H1 (cell line): ENCODE data around the gene NRTN. TPM values are rescaled to one million over a fixed set of nuclear protein-coding genes. Genes with fewer than 3 reads are reported as not detected.

ENCODE experiments used
- CTCF ChIA-PET: fragments of 300-600 bp; sonication (Branson Sonifier 250); formaldehyde crosslinking; loops from one replicate; lab custom pipeline; 2021; ENCODE audit not compliant: partially characterized antibody; lab: Charles Lee
- POLR2A ChIA-PET: fragments of 300-600 bp; sonication (Branson Sonifier 250); formaldehyde crosslinking; loops from one replicate; lab custom pipeline; 2021; ENCODE audit warnings: inconsistent platforms; ENCODE audit not compliant: partially characterized antibody; lab: Charles Lee
- DNase-seq, 2 experiments: peaks; one replicate each; pipeline versions ENCODE4 v3.0.0 to v3.0.0-alpha.2; 2010 to 2022; ENCODE audit warnings: low spot score in 2 of 2, low read depth in 1 of 2, mixed read lengths in 1 of 2
- FAIRE-seq: peaks from 2 replicates; lab custom pipeline; 2011; peaks lifted over from hg19 to GRCh38; lab: Jason Lieb, UNC
- H2AFZ ChIP-seq: 2 replicates; pipeline ENCODE4 v1.8.1; 2012; ENCODE audit warnings: low read length, inconsistent platforms
- H2AK5ac ChIP-seq: 2 replicates; pipeline ENCODE4 v1.6.1; 2013; ENCODE audit warnings: low read depth, low read length
- H2BK120ac ChIP-seq: replicated peaks from 2 replicates; pipeline ENCODE3; 2013; ENCODE audit warnings: low read depth, low read length, inconsistent platforms
- H2BK12ac ChIP-seq: 2 replicates; pipeline ENCODE4 v1.6.1; 2013; ENCODE audit warnings: low read depth, low read length
- H2BK15ac ChIP-seq: 2 replicates; pipeline ENCODE4 v1.6.1; 2013; ENCODE audit warnings: low read length
- H2BK20ac ChIP-seq: 2 replicates; pipeline ENCODE4 v1.6.1; 2013; ENCODE audit warnings: low read length
- H2BK5ac ChIP-seq: 2 replicates; pipeline ENCODE4 v1.6.1; 2013; ENCODE audit warnings: low read depth, low read length
- H3K14ac ChIP-seq: 2 replicates; pipeline ENCODE4 v1.6.1; 2013; ENCODE audit warnings: inconsistent platforms; ENCODE audit not compliant: insufficient read length
- H3K18ac ChIP-seq: 2 replicates; pipeline ENCODE4 v1.6.1; 2013; ENCODE audit warnings: low read length; ENCODE audit errors: extremely low read depth
- H3K23ac ChIP-seq: 2 replicates; pipeline ENCODE4 v1.6.1; 2013; ENCODE audit warnings: inconsistent platforms; ENCODE audit not compliant: insufficient read length
- H3K23me2 ChIP-seq: 2 replicates; pipeline ENCODE4 v1.6.1; 2013; ENCODE audit warnings: low read depth, low read length
- H3K27ac ChIP-seq: 2 replicates; pipeline ENCODE4 v1.6.1; 2011; ENCODE audit warnings: low read depth, low read length, inconsistent platforms
- H3K27me3 ChIP-seq, 4 experiments: replicated peaks in 1 of 4; 1 replicate in 1 of 4; 2 replicates in 3 of 4; pipeline versions ENCODE4 v1.6.1 to v1.8.1; 2011 to 2013; ENCODE audit warnings: low read length in 3 of 4, mild to moderate bottlenecking in 3 of 4, inconsistent platforms in 2 of 4, mixed read lengths in 2 of 4, moderate library complexity in 1 of 4; ENCODE audit not compliant: control insufficient read depth in 3 of 4, insufficient read depth in 3 of 4; ENCODE audit errors: extremely low read depth in 1 of 4
- H3K36me3 ChIP-seq, 4 experiments: 2 replicates each; pipeline versions ENCODE4 v1.6.1 to v1.8.1; 2011 to 2013; ENCODE audit warnings: mild to moderate bottlenecking in 4 of 4, low read length in 3 of 4, moderate library complexity in 2 of 4, control low read depth in 1 of 4, inconsistent platforms in 1 of 4; ENCODE audit not compliant: insufficient read depth in 4 of 4, control insufficient read depth in 2 of 4
- H3K4ac ChIP-seq: replicated peaks from 2 replicates; pipeline ENCODE3; 2013; ENCODE audit warnings: low read length, low read depth, mixed read lengths, inconsistent platforms; ENCODE audit not compliant: insufficient read length
- H3K4me1 ChIP-seq, 4 experiments: replicated peaks in 1 of 4; 1 replicate in 1 of 4; 2 replicates in 3 of 4; pipeline versions ENCODE4 v1.6.1 to v1.8.1; 2011 to 2013; ENCODE audit warnings: low read length in 3 of 4, inconsistent platforms in 2 of 4, mixed read lengths in 1 of 4; ENCODE audit not compliant: insufficient read depth in 4 of 4, control insufficient read depth in 3 of 4
- H3K4me2 ChIP-seq, 2 experiments: 2 replicates each; pipeline versions ENCODE4 v1.6.1 to v1.8.1; 2011 to 2013; ENCODE audit warnings: low read depth in 2 of 2, low read length in 2 of 2, control low read depth in 1 of 2, inconsistent platforms in 1 of 2, mild to moderate bottlenecking in 1 of 2; ENCODE audit not compliant: insufficient read depth in 1 of 2
- H3K4me3 ChIP-seq, 4 experiments: fragments of 200-600, 300-600 bp in 1 of 4; sonication (generic), shearing (Covaris generic), sonication (Bioruptor Twin) in 1 of 4; 2 replicates each; pipeline versions ENCODE4 v1.5.1 to v1.8.1; 2011 to 2016; ENCODE audit warnings: low read length in 4 of 4, low read depth in 3 of 4, control low read depth in 2 of 4, inconsistent platforms in 2 of 4, mild to moderate bottlenecking in 2 of 4, mixed read lengths in 1 of 4, moderate library complexity in 1 of 4; ENCODE audit not compliant: insufficient read depth in 2 of 4; ENCODE audit errors: extremely low read depth in 1 of 4
- H3K56ac ChIP-seq: replicated peaks from 2 replicates; pipeline ENCODE3; 2013; ENCODE audit warnings: low read depth, mild to moderate bottlenecking, mixed read lengths, low read length, inconsistent platforms; ENCODE audit not compliant: insufficient read length
- H3K79me1 ChIP-seq: 2 replicates; pipeline ENCODE4 v1.6.1; 2013; ENCODE audit warnings: low read depth, low read length, control low read depth
- H3K79me2 ChIP-seq, 2 experiments: 2 replicates each; pipeline versions ENCODE4 v1.6.1 to v1.8.1; 2012 to 2013; ENCODE audit warnings: low read length in 2 of 2, mild to moderate bottlenecking in 2 of 2, inconsistent platforms in 1 of 2; ENCODE audit not compliant: insufficient read depth in 2 of 2, control insufficient read depth in 1 of 2
- H3K9ac ChIP-seq, 4 experiments: replicated peaks in 1 of 4; 1 replicate in 1 of 4; 2 replicates in 3 of 4; pipeline versions ENCODE4 v1.6.1 to v1.8.1; 2011 to 2013; ENCODE audit warnings: low read depth in 3 of 4, low read length in 3 of 4, control low read depth in 2 of 4, mild to moderate bottlenecking in 2 of 4, moderate library complexity in 2 of 4, inconsistent platforms in 1 of 4; ENCODE audit errors: extremely low read depth in 1 of 4
- H3K9me3 ChIP-seq, 2 experiments: 2 replicates each; pipeline versions ENCODE4 v1.6.1 to v1.8.1; 2012 to 2013; ENCODE audit warnings: mild to moderate bottlenecking in 2 of 2, moderate library complexity in 2 of 2, control low read depth in 1 of 2, inconsistent platforms in 1 of 2, low read depth in 1 of 2, low read length in 1 of 2, mixed read lengths in 1 of 2; ENCODE audit not compliant: insufficient read depth in 2 of 2
- H4K20me1 ChIP-seq, 2 experiments: replicated peaks in 1 of 2; 2 replicates each; pipeline versions ENCODE3 to v1.8.1; 2011 to 2013; ENCODE audit warnings: inconsistent platforms in 2 of 2, low read length in 2 of 2, mild to moderate bottlenecking in 1 of 2; ENCODE audit not compliant: insufficient read depth in 2 of 2, control insufficient read depth in 1 of 2
- H4K5ac ChIP-seq: 2 replicates; pipeline ENCODE4 v1.6.1; 2013; ENCODE audit warnings: low read length, low read depth, mixed read lengths, inconsistent platforms; ENCODE audit not compliant: insufficient read length
- H4K8ac ChIP-seq: 2 replicates; pipeline ENCODE4 v1.8.0; 2013; ENCODE audit warnings: mild to moderate bottlenecking, moderate library complexity, low read length, inconsistent platforms; ENCODE audit not compliant: insufficient read depth; ENCODE audit errors: extremely low read depth
- H4K91ac ChIP-seq: replicated peaks from 2 replicates; pipeline ENCODE3; 2013; ENCODE audit warnings: low read length, mixed read lengths, inconsistent platforms; ENCODE audit not compliant: insufficient read length
- EGR1 ChIP-seq: IDR thresholded peaks from 2 replicates; pipeline ENCODE4 v1.6.1; 2011; ENCODE audit warnings: low read depth, low read length, borderline replicate concordance
- EP300 ChIP-seq, 2 experiments: IDR thresholded peaks; 1 replicate in 1 of 2; 2 replicates in 1 of 2; pipeline ENCODE4 v1.6.1; 2011 to 2012; ENCODE audit warnings: low read depth in 2 of 2, low read length in 2 of 2, mild to moderate bottlenecking in 2 of 2, borderline replicate concordance in 1 of 2, inconsistent platforms in 1 of 2, moderate library complexity in 1 of 2
- EZH2 ChIP-seq: fragments of 200-600 bp; sonication (generic); IDR thresholded peaks from 2 replicates; pipeline ENCODE4 v1.7.1; 2012; ENCODE audit warnings: low read depth, mild to moderate bottlenecking, moderate library complexity, low read length, inconsistent platforms; ENCODE audit not compliant: severe bottlenecking
- KDM5A ChIP-seq: fragments of 200-600 bp; IDR thresholded peaks from 2 replicates; pipeline ENCODE4 v1.7.1; 2012; ENCODE audit warnings: mild to moderate bottlenecking, low read length, inconsistent platforms, mixed read lengths
- NANOG ChIP-seq: IDR thresholded peaks from 2 replicates; pipeline ENCODE4 v1.6.1; 2011; ENCODE audit warnings: low read length, low read depth, mild to moderate bottlenecking, inconsistent platforms; ENCODE audit not compliant: insufficient read depth, poor library complexity, severe bottlenecking
- RFX5 ChIP-seq: IDR thresholded peaks from 2 replicates; pipeline ENCODE4 v1.6.1; 2011; ENCODE audit warnings: low read depth, low read length, improper control_type of control experiment, borderline replicate concordance
- RXRA ChIP-seq: IDR thresholded peaks from 2 replicates; pipeline ENCODE4 v1.6.1; 2011; ENCODE audit warnings: low read depth, mild to moderate bottlenecking, low read length, moderate library complexity; ENCODE audit not compliant: insufficient read depth
- SAP30 ChIP-seq: fragments of 300-600 bp; sonication (generic); IDR thresholded peaks from 2 replicates; pipeline ENCODE4 v1.7.1; 2012; ENCODE audit warnings: low read length, moderate library complexity, mild to moderate bottlenecking, inconsistent platforms; ENCODE audit not compliant: insufficient read depth, insufficient replicate concordance
- SIN3A ChIP-seq, 2 experiments: IDR thresholded peaks in 1 of 2; conservative IDR thresholded peaks in 1 of 2; 2 replicates each; pipeline ENCODE4 v1.6.1; 2011 to 2012; ENCODE audit warnings: low read length in 2 of 2, improper control_type of control experiment in 1 of 2, low read depth in 1 of 2, mild to moderate bottlenecking in 1 of 2
- SIRT6 ChIP-seq: IDR thresholded peaks from one replicate; pipeline ENCODE4 v1.7.1; 2012; ENCODE audit warnings: low read length, inconsistent platforms
- TAF7 ChIP-seq: optimal IDR thresholded peaks from 2 replicates; pipeline ENCODE3; 2011; ENCODE audit warnings: low read depth, mild to moderate bottlenecking, inconsistent platforms, low read length, moderate library complexity, borderline replicate concordance
- WGBS, 2 experiments: shearing (Covaris generic) in 1 of 2; methylation state at CpG; one replicate each; pipeline versions ENCODE4 v1.1.6 to v1.1.7; 2013 to 2015; ENCODE audit warnings: low lambda C conversion rate in 2 of 2, mixed read lengths in 2 of 2, inconsistent platforms in 1 of 2, low coverage in 1 of 2, missing lambda C conversion rate in 1 of 2; ENCODE audit not compliant: insufficient replicate concordance in 2 of 2, insufficient coverage in 1 of 2, insufficient read length in 1 of 2; ENCODE audit errors: extremely low coverage in 1 of 2, missing lambda C conversion rate in 1 of 2; 5-methylcytosine and 5-hydroxymethylcytosine counted together
- polyA plus RNA-seq, 7 experiments: library from polyadenylated mRNA; depleted of rRNA in 3 of 7; stranded (reverse) in 5 of 7; unstranded in 2 of 7; fragments of >200 nt in 5 of 7; fragments of 200-250 nt in 2 of 7; gene quantifications; 1 replicate in 5 of 7; 2 replicates in 1 of 7; 4 replicates in 1 of 7; pipeline versions ENCODE4 v1.2.1 to v1.2.3, GENCODE V29; 2011 to 2013; ENCODE audit warnings: missing spikeins in 2 of 7, mixed read lengths in 2 of 7
- total RNA-seq: library from RNA; stranded (reverse); fragmentation: NEBNext Ultra II Directional; extraction: Animal tissue kit (Norgen Biotek cat#: 25700); gene quantifications from 2 replicates; pipeline ENCODE4 v1.2.1, GENCODE V29; 2021

Gene NRTN
- total and polyA plus RNA-seq, 2 of the 8 experiments (the other 6 are each of a cell fraction or from before 2014, with no cell fraction given): 3.9 to 5.3 TPM

- Histone ChIP-seq H3K14ac (no peak overlapping the region), H2BK15ac (no peak overlapping the region), H4K8ac (no peak overlapping the region), H2BK20ac (no peak overlapping the region), H3K4me3 (no peak overlapping the region), H3K18ac (no peak overlapping the region), H4K5ac (no peak overlapping the region), H3K23ac (no peak overlapping the region), H3K36me3 (no peaks in the 10 kb centered on the region), H3K9me3 (no peaks in the 10 kb centered on the region)
- CTCF ChIA-PET: interaction anchor here (0.7 to 1.5 kb wide), 2 partner anchors 13 to 55 kb away, joined by 3 to 4 read pairs; no protein-coding TSS in a partner anchor
- no peak for FAIRE-seq
- TF ChIP-seq RFX5 (no peak), NANOG (no peak), RXRA (no peak), EGR1 (no peak), SAP30 (no peak), TAF7 (no peak), SIN3A (conservative IDR thresholded peaks at IDR 0.05 in 1 of 2, IDR thresholded peaks at IDR 0.05 in 1 of 2; ENCODE audit: low read depth in 1 of 2, low read length in 2 of 2) (no peak), EP300 (IDR thresholded peaks at IDR 0.05; ENCODE audit: borderline replicate concordance in 1 of 2, low read depth in 2 of 2, low read length in 2 of 2) (no peak), EZH2 (no peak), KDM5A (no peak), SIRT6 (no peak)
- TF ChIP-seq, all 59 proteins: peak for 0
- no peaks in the 10 kb centered on the region for H4K20me1 ChIP-seq
- H3K4ac ChIP-seq: no peak overlapping the region
- H2AFZ ChIP-seq: no peak overlapping the region
- no peak overlapping the region for H3K9ac ChIP-seq
- 63% methylated on average over 4 of the region's 11 CpGs; no CpG with 5 or more reads in 1 of the 2 experiments for WGBS, 2 experiments
- no peak overlapping the region for H3K56ac ChIP-seq
- DNase-seq: no peak
- H3K27ac ChIP-seq: no peak overlapping the region
- POLR2A ChIA-PET: interaction anchor here (0.6 to 2.1 kb wide), 4 partner anchors 10 to 34 kb away, joined by 3 to 7 read pairs (median 5); no protein-coding TSS in a partner anchor
- no peak overlapping the region for H2AK5ac ChIP-seq
- no peak overlapping the region for H2BK120ac ChIP-seq
- H3K27me3 ChIP-seq: peaks cover 0 to 2% (median under 1%) of the 10 kb centered on the region in 4 experiments; a peak in 2 of 7 replicates
- no peaks in the 10 kb centered on the region for H3K79me1 ChIP-seq
- H3K79me2 ChIP-seq: no peaks in the 10 kb centered on the region
- no peak overlapping the region for H4K91ac ChIP-seq
- H3K23me2 ChIP-seq: no peaks in the 10 kb centered on the region
- H3K4me1 ChIP-seq: no peaks in the 10 kb centered on the region; a peak in 1 of 7 replicates
- no peak overlapping the region for H3K4me2 ChIP-seq
- H2BK12ac ChIP-seq: no peak overlapping the region
- no peak overlapping the region for H2BK5ac ChIP-seq
Observed at GRCh38 chr19:5863030-5863665, 58.3 kb downstream of the NRTN start.
